Lower lobe of right lung (tissue), 2 donors: Measurements from ENCODE around the gene STK11IP. TPM values are rescaled to one million over a fixed set of nuclear protein-coding genes. Genes with fewer than 3 reads are reported as not detected.

ENCODE experiments used
- ATAC-seq, 2 donors: fragments of 200-7000 bp; cut with Tn5 transposase; one replicate each; pipeline ENCODE4 v1.9.1; 2020 to 2022; ENCODE audit warnings: mild to moderate bottlenecking in 2 of 2, moderate library complexity in 2 of 2
- DNase-seq: peaks from one replicate; pipeline ENCODE4 v3.0.0-alpha.2; 2020
- H3K27ac ChIP-seq: fragments of 200-600 bp; one replicate; pipeline ENCODE4 v1.8.0; 2022
- H3K27me3 ChIP-seq: fragments of 200-600 bp; one replicate; pipeline ENCODE4 v1.8.0; 2022; ENCODE audit warnings: low read depth
- H3K36me3 ChIP-seq: fragments of 200-600 bp; one replicate; pipeline ENCODE4 v1.8.0; 2022; ENCODE audit warnings: mild to moderate bottlenecking
- H3K4me1 ChIP-seq: fragments of 200-600 bp; one replicate; pipeline ENCODE4 v1.8.0; 2022
- H3K4me3 ChIP-seq: fragments of 200-600 bp; one replicate; pipeline ENCODE4 v1.8.0; 2022; ENCODE audit warnings: mild to moderate bottlenecking
- H3K9me3 ChIP-seq: fragments of 200-600 bp; one replicate; pipeline ENCODE4 v1.8.0; 2022
- CTCF ChIP-seq: fragments of 200-600 bp; IDR thresholded peaks from one replicate; pipeline ENCODE4 v1.8.0; 2022; ENCODE audit warnings: antibody characterized with exemption, mild to moderate bottlenecking
- intact Hi-C: fragments of 100-400 bp; cut with DNase I; formaldehyde crosslinking; loops from one replicate; pipeline ENCODE4 v1.11.0; 2022
- total RNA-seq: library from RNA; stranded (reverse); fragmentation: NEBNext Ultra II Directional; extraction: Animal tissue kit (Norgen Biotek cat#: 25700); gene quantifications from one replicate; pipeline ENCODE4 v1.2.1, GENCODE V29; 2021
- donor health status: DM: no; HTN: yes; CAD: no; lungs with severe emphysema.

Gene STK11IP
- total RNA-seq, 1 donor from 2014 or later, result 31.8 TPM

- no peaks in the 10 kb centered on the region for H3K36me3 ChIP-seq
- intact Hi-C loops, result no loop called here
- peaks cover 14% of the 10 kb centered on the region for H3K27me3 ChIP-seq
- no peak overlapping the region for H3K27ac ChIP-seq
- H3K9me3 ChIP-seq, result no peaks in the 10 kb centered on the region
- no peak for TF ChIP-seq CTCF
- no peak for ATAC-seq
- H3K4me1 ChIP-seq, result peaks cover 5% of the 10 kb centered on the region
- H3K4me3 ChIP-seq, result no peak overlapping the region
- DNase-seq, result peak; percentile 41
These were observed 34.5 kb downstream of the STK11IP start for GRCh38 chr2:219631904-219632759.

GRCh38 chr2:219632760-219633105, 35.1 kb downstream of the STK11IP start:
- H3K27ac ChIP-seq, result no peak overlapping the region
- H3K27me3 ChIP-seq, result peaks cover 13% of the 10 kb centered on the region
- peaks cover 4% of the 10 kb centered on the region for H3K4me1 ChIP-seq
- no peak for TF ChIP-seq CTCF
- no peak for ATAC-seq
- intact Hi-C loops, result no loop called here
- DNase-seq, result no peak
- H3K4me3 ChIP-seq, result no peak overlapping the region
- no peaks in the 10 kb centered on the region for H3K36me3 ChIP-seq
- no peaks in the 10 kb centered on the region for H3K9me3 ChIP-seq

GRCh38 chr2:219633276-219634065, 35.8 kb downstream of the STK11IP start:
- H3K36me3 ChIP-seq, result no peaks in the 10 kb centered on the region
- no peaks in the 10 kb centered on the region for H3K9me3 ChIP-seq
- intact Hi-C loops, result no loop called here
- TF ChIP-seq CTCF, result no peak
- no peaks in the 10 kb centered on the region for H3K4me1 ChIP-seq
- no peak overlapping the region for H3K4me3 ChIP-seq
- DNase-seq, result no peak
- no peak overlapping the region for H3K27ac ChIP-seq
- ATAC-seq, result no peak
- H3K27me3 ChIP-seq, result peaks cover 5% of the 10 kb centered on the region

DNA sequence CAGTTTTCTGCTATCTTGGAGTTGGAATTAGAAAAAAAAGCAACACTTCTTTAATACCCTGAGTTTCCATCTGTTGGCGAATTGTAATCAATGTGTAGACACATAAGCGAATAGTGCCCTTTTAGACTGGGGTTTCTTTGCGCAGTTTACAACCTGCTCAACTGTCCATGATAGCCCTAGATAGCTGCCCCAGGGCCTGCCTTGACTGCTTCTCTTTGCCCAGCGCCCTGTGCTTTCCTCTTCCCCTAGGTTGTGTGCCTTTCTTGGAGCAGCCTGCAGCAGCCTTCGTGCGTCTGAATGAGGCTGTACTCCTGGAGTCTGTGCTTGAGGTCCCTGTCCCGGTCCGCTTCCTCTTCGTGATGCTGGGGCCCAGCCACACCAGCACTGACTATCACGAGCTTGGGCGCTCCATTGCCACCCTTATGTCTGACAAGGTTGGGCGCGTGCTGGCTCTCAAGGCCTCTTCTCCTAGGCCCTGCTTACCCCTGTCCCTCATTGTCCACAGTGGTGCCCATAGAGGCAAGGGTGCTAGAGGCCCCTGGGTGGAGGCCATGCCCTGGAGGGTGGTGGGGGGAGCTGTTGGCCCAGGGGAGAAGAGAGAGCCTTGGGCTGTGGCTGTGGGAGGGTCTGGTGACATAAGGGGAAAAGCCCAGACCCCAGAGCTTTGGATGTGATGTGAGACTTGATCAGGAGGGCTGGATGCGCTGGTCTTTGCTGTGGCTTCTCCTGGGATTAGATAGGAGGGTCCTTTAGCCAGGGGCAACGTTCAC, 36.7 kb downstream of the STK11IP start:
- no peak for DNase-seq
- H3K4me1 ChIP-seq, result no peaks in the 10 kb centered on the region
- no peak overlapping the region for H3K4me3 ChIP-seq
- no peak for ATAC-seq
- H3K36me3 ChIP-seq, result no peaks in the 10 kb centered on the region
- no peak for TF ChIP-seq CTCF
- H3K27ac ChIP-seq, result no peak overlapping the region
- H3K9me3 ChIP-seq, result no peaks in the 10 kb centered on the region
- H3K27me3 ChIP-seq, result no peaks in the 10 kb centered on the region
- intact Hi-C loops, result no loop called here

DNA sequence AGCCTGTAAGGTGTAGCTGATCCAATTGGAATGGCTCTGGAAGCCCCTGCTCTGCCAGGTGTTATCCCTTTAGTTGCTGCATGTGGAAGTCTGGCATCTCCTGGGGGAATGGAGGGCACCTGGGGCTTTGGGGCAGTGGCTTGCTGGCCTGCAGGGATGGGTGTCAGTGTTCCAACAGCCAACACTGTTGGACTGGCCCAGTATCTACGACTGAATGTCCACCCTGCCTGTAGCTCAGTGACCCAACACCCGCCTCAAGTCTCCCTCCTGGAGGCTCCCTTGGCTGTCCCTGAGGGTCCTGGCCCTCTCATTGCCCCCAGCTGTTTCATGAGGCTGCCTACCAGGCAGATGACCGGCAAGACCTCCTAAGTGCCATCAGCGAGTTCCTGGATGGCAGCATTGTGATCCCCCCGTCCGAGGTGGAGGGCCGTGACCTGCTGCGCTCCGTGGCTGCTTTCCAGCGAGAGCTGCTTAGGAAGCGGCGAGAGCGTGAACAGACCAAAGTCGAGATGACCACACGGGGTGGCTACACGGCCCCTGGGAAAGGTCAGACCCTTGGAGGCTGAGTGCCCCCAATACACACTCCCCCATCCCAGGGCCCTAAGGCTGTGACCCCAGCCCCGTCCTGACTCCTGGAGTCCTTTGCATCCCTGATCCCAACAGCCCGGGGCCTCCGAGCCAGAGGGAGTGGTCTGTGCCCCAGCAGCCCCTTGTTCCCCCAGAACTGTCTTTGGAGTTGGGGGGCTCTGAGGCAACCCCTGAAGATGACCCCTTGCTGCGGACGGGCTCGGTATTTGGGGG, 37.5 kb downstream of the STK11IP start:
- no peak overlapping the region for H3K4me3 ChIP-seq
- H3K27me3 ChIP-seq, result no peaks in the 10 kb centered on the region
- no peak for TF ChIP-seq CTCF
- DNase-seq (peak; percentile 44), ATAC-seq (no peak)
- H3K9me3 ChIP-seq, result no peaks in the 10 kb centered on the region
- intact Hi-C loops, result no loop called here
- no peaks in the 10 kb centered on the region for H3K4me1 ChIP-seq
- H3K36me3 ChIP-seq, result no peaks in the 10 kb centered on the region
- H3K27ac ChIP-seq, result no peak overlapping the region
